Measurements from ENCODE around the gene FOXP1. TPM values are rescaled to one million over a fixed set of nuclear protein-coding genes. Genes with fewer than 3 reads are reported as not detected.

FOXP1 gene
- total and polyA plus RNA-seq, 2 of the 8 experiments (the other 6 are each of a cell fraction or from before 2014, with no cell fraction given) = 13.9 to 25.4 TPM

GRCh38 chr3:71077070-71077469 is 506.5 kb downstream of the FOXP1 start (continued):
- TF ChIP-seq CHD7 (IDR thresholded peaks at IDR 0.05; ENCODE audit: insufficient replicate concordance, low read length) (no peak), RXRA (IDR thresholded peaks at IDR 0.05; ENCODE audit: insufficient read depth, low read depth, low read length) (no peak), POLR2A (IDR thresholded peaks at IDR 0.05; ENCODE audit: control extremely low read depth in 1 of 2, low read depth in 2 of 2, low read length in 2 of 2) (no peak), TAF1 (IDR thresholded peaks at IDR 0.05; ENCODE audit: low read depth, low read length) (no peak), POU5F1 (IDR thresholded peaks at IDR 0.05; ENCODE audit: low read depth, low read length) (no peak), SP2 (IDR thresholded peaks at IDR 0.05; ENCODE audit: low read length) (no peak), NANOG (IDR thresholded peaks at IDR 0.05; ENCODE audit: insufficient read depth, low read depth, low read length, poor library complexity, severe bottlenecking) (no peak), EP300 (IDR thresholded peaks at IDR 0.05; ENCODE audit: borderline replicate concordance in 1 of 2, low read depth in 2 of 2, low read length in 2 of 2) (no peak), HDAC6 (IDR thresholded peaks at IDR 0.05; ENCODE audit: low read depth, low read length) (no peak), CREB1 (IDR thresholded peaks at IDR 0.05) (no peak), PHF8 (conservative IDR thresholded peaks at IDR 0.05; ENCODE audit: low read depth, low read length) (no peak), TAF7 (optimal IDR thresholded peaks at IDR 0.05; ENCODE audit: borderline replicate concordance, low read depth, low read length) (no peak)

All from H1 (cell line).